ENCODE data around the gene EIF4E1B. TPM values are rescaled to one million over a fixed set of nuclear protein-coding genes. Genes with fewer than 3 reads are reported as not detected.

The EIF4E1B gene
- total and polyA plus RNA-seq, 7 donors = 0.36 TPM; not detected in 6

DNA sequence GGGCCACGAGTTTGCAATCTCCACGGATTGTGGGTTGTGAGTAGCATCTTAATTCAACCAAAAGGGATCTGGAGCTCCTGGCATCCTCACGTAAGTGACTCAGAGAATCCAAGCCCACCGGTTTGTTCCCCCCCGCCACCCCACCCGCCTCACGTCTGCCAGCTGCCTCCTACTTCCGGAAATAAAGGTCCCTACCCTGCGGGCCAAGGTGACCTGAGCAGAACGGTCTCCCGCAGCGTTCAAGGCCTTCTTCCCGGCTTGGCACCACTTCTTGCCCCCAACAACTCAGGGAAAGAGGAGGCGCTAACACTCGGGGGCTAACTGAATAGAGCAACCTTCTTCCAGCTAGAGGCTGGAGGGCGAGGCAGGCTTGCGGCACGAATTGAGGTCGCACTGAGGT lies 11.7 kb upstream of the EIF4E1B start:
- no peak for TF ChIP-seq POLR2AphosphoS5 (IDR thresholded peaks at IDR 0.05)
- TF ChIP-seq EP300 (IDR thresholded peaks at IDR 0.05) = no peak
- no peak for TF ChIP-seq POLR2A (IDR thresholded peaks at IDR 0.05)
- TF ChIP-seq, protein P1, sequence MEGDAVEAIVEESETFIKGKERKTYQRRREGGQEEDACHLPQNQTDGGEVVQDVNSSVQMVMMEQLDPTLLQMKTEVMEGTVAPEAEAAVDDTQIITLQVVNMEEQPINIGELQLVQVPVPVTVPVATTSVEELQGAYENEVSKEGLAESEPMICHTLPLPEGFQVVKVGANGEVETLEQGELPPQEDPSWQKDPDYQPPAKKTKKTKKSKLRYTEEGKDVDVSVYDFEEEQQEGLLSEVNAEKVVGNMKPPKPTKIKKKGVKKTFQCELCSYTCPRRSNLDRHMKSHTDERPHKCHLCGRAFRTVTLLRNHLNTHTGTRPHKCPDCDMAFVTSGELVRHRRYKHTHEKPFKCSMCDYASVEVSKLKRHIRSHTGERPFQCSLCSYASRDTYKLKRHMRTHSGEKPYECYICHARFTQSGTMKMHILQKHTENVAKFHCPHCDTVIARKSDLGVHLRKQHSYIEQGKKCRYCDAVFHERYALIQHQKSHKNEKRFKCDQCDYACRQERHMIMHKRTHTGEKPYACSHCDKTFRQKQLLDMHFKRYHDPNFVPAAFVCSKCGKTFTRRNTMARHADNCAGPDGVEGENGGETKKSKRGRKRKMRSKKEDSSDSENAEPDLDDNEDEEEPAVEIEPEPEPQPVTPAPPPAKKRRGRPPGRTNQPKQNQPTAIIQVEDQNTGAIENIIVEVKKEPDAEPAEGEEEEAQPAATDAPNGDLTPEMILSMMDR (IDR thresholded peaks at IDR 0.05) = no peak
- no peak for DNase-seq
- WGBS, 2 donors = 27 to 33% methylated on average over 19 of the region's 19 CpGs
- Histone ChIP-seq H3K4me3 (peak overlapping the region in 1 of 4 donors; percentile 3), H3K4me1 (peaks cover 0 to 25% (median 20%) of the 10 kb centered on the region in 4 donors), H3K9me3 (no peaks in the 10 kb centered on the region), H3K27ac (no peak overlapping the region), H3K36me3 (no peaks in the 10 kb centered on the region), H3K27me3 (peaks cover 39 to 85% (median 65%) of the 10 kb centered on the region in 3 donors)
- intact Hi-C loops (cut with DNase I) = no loop called here

DNA sequence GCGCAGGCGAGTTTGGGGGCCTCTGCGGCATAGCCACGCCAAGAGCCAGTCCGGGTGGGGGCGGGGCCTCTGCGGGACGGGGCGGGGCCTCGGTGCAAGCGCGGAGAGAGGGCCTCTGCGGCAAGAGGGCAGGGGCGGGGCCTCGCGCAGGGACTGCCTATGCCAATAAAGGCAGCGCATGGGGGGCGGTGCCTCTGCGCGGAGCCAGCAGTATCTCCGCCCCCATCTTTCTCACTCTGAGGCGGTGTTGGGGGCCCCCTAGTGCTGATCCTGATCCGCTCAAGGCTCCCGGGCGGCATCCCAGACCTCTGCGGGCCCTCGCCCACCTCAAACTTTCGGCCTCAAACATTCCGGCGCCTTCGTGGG lies 11.3 kb upstream of the EIF4E1B start:
- H3K27me3 ChIP-seq = peaks cover 39 to 89% (median 65%) of the 10 kb centered on the region in 3 donors
- TF ChIP-seq EP300 (IDR thresholded peaks at IDR 0.05) = no peak
- TF ChIP-seq POLR2AphosphoS5 (IDR thresholded peaks at IDR 0.05) = no peak
- no peak for TF ChIP-seq POLR2A (IDR thresholded peaks at IDR 0.05)
- TF ChIP-seq, protein P1 (IDR thresholded peaks at IDR 0.05) = no peak
- intact Hi-C loops (cut with DNase I) = no loop called here
- H3K27ac ChIP-seq = no peak overlapping the region
- WGBS, 2 donors = 6 to 11% methylated on average over 31 of the region's 31 CpGs
- H3K36me3 ChIP-seq = no peaks in the 10 kb centered on the region
- peaks cover 0 to 21% (median 20%) of the 10 kb centered on the region in 4 donors for H3K4me1 ChIP-seq
- H3K4me3 ChIP-seq = peak overlapping the region in 1 of 4 donors; percentile 3
- no peak for DNase-seq
- no peaks in the 10 kb centered on the region for H3K9me3 ChIP-seq

DNA sequence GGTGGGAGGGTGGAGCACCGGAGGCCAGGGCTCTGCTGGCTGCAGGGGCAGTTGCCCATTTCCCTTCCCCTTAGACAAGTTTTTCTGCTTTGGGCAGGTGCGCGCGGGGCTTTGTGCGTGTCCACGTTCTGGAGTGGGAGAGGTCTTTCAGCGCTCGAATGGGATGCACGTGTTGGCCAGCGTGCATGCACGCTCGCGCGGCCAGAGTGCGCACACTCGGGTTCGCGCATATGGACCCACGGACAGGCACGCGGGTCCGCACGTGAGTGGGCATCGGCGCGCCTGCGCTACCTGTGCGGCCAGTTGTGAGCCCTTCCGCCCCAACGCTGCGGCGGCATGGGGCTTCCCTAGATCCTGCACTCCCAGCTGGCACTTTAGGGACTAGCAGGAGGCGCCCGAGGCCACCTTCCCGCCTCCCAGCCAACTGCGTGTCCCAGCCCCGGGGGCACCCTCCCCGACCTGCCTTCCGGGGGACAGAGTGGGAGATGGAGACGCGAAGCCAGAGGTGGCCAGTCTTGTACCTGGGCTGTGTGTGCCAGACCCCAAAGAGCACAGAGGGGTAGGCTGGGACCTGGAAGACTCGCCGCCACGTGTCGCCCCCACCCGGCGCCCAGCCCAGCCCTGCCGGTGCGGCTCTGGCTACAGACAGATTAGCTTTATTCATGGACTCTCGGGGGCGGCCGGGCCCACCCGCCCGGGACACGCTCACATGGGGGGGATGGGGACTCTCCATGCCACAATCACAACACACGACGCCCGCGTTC lies 10.7 kb upstream of the EIF4E1B start:
- Histone ChIP-seq H3K27me3 (peaks cover 39 to 94% (median 66%) of the 10 kb centered on the region in 3 donors), H3K36me3 (no peaks in the 10 kb centered on the region), H3K27ac (no peak overlapping the region), H3K4me1 (peaks cover 0 to 21% (median 20%) of the 10 kb centered on the region in 4 donors), H3K9me3 (no peaks in the 10 kb centered on the region), H3K4me3 (peak overlapping the region in 1 of 4 donors; percentile 3)
- WGBS, 2 donors = 18 to 24% methylated on average over 59 of the region's 59 CpGs
- TF ChIP-seq EP300 (IDR thresholded peaks at IDR 0.05) = no peak
- TF ChIP-seq, protein P1 (IDR thresholded peaks at IDR 0.05) = no peak
- no peak for TF ChIP-seq POLR2A (IDR thresholded peaks at IDR 0.05)
- TF ChIP-seq POLR2AphosphoS5 (IDR thresholded peaks at IDR 0.05) = no peak
- intact Hi-C loops (cut with DNase I) = no loop called here
- DNase-seq = no peak

DNA sequence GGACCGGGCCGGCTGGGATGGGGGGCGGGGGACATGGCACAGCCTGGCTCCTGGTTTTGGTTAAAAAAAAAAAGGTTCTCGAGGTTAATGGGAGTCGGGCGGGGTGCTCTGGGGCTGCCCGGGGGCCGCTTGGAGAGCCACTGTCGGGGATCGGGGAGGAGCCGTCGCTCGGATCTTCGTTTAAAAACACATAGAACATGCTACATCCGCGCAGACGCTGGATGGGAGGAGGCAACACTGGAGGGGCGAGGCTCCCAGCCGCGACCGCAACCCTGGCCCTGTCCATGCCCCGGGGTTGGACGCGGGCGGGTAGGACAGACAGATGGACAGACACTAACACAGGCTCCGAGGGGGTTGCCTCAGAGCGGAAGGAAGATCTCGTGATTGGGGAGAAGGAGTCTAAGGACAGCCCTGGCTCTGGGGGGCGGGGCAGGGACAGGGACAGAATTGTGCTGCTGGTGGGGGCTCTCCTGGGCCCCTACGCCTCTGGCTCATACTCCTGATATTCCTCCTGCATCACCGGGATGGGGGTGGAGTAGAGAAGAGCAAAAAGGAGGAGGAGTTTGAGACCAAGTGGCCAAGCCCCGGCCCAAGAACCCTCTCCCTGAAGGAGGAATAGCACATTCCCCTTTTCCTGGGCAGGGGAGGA lies 10.0 kb upstream of the EIF4E1B start:
- Histone ChIP-seq H3K4me3 (no peak overlapping the region), H3K27me3 (peaks cover 39 to 95% (median 66%) of the 10 kb centered on the region in 3 donors), H3K36me3 (no peaks in the 10 kb centered on the region), H3K9me3 (no peaks in the 10 kb centered on the region), H3K4me1 (peaks cover 0 to 21% (median 20%) of the 10 kb centered on the region in 4 donors), H3K27ac (no peak overlapping the region)
- intact Hi-C loops (cut with DNase I) = no loop called here
- 6 to 9% methylated on average over 32 of the region's 32 CpGs for WGBS, 2 donors
- no peak for DNase-seq
- TF ChIP-seq POLR2AphosphoS5 (IDR thresholded peaks at IDR 0.05) = no peak
- TF ChIP-seq, protein P1 (IDR thresholded peaks at IDR 0.05) = no peak
